ENCODE data around the gene NTHL1. TPM values are rescaled to one million over a fixed set of nuclear protein-coding genes. Genes with fewer than 3 reads are reported as not detected.
A peak's percentile ranks its signal among the peaks of the same experiment; 100 is the strongest.

NTHL1 gene
- total and polyA plus RNA-seq, 2 of the 13 experiments (the other 11 are each of a cell fraction or from before 2014, with no cell fraction given): 47.5 to 64.9 TPM

DNA sequence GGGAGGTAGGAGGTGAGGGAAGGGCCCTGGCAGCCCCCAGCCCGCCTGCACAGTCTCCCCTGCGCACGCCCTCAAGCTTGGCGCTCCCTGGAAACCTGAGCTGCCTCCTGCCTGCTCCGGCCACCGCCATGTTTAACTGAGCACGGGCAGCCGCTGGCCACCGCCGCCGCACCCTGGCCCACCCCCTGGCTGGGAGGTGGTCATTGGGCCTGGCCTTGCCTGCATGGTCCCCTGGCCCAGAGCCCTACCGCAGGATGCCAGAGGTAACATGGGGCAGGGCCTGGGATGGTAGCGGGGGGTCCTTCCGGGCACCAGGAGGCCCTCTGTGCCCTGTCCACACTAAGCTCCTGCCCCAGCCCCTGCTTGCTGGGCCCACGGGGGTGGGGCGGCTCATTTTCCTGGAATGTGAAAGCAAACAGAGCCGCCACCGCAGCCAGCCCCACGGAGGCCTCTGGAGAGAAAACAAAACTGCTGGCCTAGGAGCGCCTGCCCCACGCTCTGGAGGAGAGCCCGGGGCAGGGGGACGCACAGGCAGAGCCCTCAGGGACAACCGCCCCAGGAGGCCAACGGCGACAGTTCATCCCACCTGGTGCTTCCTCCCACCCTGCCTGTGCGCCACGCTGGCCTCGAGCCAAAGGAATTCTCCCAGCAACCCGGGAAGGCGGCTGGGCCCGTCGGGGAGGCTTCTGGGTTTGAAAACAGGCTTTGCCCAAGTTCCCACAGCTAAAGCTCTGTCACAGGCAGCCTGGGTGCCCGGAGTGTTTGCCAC is 12.0 kb downstream of the NTHL1 start (continued):
- TF ChIP-seq ZSCAN31 (CRISPR knock-in tag; IDR thresholded peaks at IDR 0.05; ENCODE audit: low read depth): peak; percentile 81; the same call in 1 of the 2 replicates
- TF ChIP-seq ZBTB7B (CRISPR knock-in tag; IDR thresholded peaks at IDR 0.05): peak; percentile 98
- TF ChIP-seq, protein P1, sequence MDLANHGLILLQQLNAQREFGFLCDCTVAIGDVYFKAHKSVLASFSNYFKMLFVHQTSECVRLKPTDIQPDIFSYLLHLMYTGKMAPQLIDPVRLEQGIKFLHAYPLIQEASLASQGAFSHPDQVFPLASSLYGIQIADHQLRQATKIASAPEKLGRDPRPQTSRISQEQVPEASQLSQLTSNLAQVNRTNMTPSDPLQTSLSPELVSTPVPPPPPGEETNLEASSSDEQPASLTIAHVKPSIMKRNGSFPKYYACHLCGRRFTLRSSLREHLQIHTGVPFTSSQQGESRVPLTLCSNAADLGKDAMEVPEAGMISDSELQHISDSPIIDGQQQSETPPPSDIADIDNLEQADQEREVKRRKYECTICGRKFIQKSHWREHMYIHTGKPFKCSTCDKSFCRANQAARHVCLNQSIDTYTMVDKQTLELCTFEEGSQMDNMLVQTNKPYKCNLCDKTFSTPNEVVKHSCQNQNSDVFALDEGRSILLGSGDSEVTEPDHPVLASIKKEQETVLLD (CRISPR knock-in tag; IDR thresholded peaks at IDR 0.05; ENCODE audit: low read depth): 0 out of 2 replicates have a peak, but pooled peaks have one; percentile 22
- peak; percentile 53; the same call in 1 of the 2 replicates for TF ChIP-seq ZNF761 (CRISPR knock-in tag; conservative IDR thresholded peaks at IDR 0.05)
- peak; percentile 93 for TF ChIP-seq HDAC2 (CRISPR knock-in tag; IDR thresholded peaks at IDR 0.05)
- peak; percentile 13; the same call in 1 of the 2 replicates for TF ChIP-seq ZNF563 (CRISPR knock-in tag; IDR thresholded peaks at IDR 0.05)
- TF ChIP-seq, protein P2, sequence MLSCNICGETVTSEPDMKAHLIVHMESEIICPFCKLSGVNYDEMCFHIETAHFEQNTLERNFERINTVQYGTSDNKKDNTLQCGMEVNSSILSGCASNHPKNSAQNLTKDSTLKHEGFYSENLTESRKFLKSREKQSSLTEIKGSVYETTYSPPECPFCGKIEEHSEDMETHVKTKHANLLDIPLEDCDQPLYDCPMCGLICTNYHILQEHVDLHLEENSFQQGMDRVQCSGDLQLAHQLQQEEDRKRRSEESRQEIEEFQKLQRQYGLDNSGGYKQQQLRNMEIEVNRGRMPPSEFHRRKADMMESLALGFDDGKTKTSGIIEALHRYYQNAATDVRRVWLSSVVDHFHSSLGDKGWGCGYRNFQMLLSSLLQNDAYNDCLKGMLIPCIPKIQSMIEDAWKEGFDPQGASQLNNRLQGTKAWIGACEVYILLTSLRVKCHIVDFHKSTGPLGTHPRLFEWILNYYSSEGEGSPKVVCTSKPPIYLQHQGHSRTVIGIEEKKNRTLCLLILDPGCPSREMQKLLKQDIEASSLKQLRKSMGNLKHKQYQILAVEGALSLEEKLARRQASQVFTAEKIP (CRISPR knock-in tag; IDR thresholded peaks at IDR 0.05; ENCODE audit: borderline replicate concordance): no peak
- TF ChIP-seq ZNF878 (CRISPR knock-in tag; IDR thresholded peaks at IDR 0.05): 0 out of 2 replicates have a peak, but pooled peaks have one; percentile 43
- peak; percentile 75; the same call in 1 of the 2 replicates for TF ChIP-seq ZNF292 (CRISPR knock-in tag; IDR thresholded peaks at IDR 0.05; ENCODE audit: borderline replicate concordance, low read depth)
- TF ChIP-seq, protein P3, sequence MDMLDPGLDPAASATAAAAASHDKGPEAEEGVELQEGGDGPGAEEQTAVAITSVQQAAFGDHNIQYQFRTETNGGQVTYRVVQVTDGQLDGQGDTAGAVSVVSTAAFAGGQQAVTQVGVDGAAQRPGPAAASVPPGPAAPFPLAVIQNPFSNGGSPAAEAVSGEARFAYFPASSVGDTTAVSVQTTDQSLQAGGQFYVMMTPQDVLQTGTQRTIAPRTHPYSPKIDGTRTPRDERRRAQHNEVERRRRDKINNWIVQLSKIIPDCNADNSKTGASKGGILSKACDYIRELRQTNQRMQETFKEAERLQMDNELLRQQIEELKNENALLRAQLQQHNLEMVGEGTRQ (IDR thresholded peaks at IDR 0.05; ENCODE audit: low read depth, low read length): no peak
- TF ChIP-seq, protein P3 (CRISPR knock-in tag; IDR thresholded peaks at IDR 0.05; ENCODE audit: borderline replicate concordance): no peak
- 0 out of 2 replicates have a peak, but pooled peaks have one; percentile 58 for TF ChIP-seq DNMT3B (CRISPR knock-in tag; conservative IDR thresholded peaks at IDR 0.05)
- TF ChIP-seq AGO2 (optimal IDR thresholded peaks at IDR 0.05; ENCODE audit: low read depth, low read length): peak; percentile 6
- TF ChIP-seq SOX5 (CRISPR knock-in tag; IDR thresholded peaks at IDR 0.05; ENCODE audit: borderline replicate concordance): peak; percentile 59; the same call in 1 of the 2 replicates
- peak; percentile 40; the same call in 1 of the 2 replicates for TF ChIP-seq ERF (CRISPR knock-in tag; IDR thresholded peaks at IDR 0.05)
- peak; percentile 71; the same call in 1 of the 2 replicates for TF ChIP-seq KDM3A (CRISPR knock-in tag; IDR thresholded peaks at IDR 0.05; ENCODE audit: low read depth)
- TF ChIP-seq ZNF274 (CRISPR knock-in tag; IDR thresholded peaks at IDR 0.05): 0 out of 2 replicates have a peak, but pooled peaks have one; percentile 11
- no peak for TF ChIP-seq MAFF (IDR thresholded peaks at IDR 0.05; ENCODE audit: low read depth, low read length)
- TF ChIP-seq, protein P4, sequence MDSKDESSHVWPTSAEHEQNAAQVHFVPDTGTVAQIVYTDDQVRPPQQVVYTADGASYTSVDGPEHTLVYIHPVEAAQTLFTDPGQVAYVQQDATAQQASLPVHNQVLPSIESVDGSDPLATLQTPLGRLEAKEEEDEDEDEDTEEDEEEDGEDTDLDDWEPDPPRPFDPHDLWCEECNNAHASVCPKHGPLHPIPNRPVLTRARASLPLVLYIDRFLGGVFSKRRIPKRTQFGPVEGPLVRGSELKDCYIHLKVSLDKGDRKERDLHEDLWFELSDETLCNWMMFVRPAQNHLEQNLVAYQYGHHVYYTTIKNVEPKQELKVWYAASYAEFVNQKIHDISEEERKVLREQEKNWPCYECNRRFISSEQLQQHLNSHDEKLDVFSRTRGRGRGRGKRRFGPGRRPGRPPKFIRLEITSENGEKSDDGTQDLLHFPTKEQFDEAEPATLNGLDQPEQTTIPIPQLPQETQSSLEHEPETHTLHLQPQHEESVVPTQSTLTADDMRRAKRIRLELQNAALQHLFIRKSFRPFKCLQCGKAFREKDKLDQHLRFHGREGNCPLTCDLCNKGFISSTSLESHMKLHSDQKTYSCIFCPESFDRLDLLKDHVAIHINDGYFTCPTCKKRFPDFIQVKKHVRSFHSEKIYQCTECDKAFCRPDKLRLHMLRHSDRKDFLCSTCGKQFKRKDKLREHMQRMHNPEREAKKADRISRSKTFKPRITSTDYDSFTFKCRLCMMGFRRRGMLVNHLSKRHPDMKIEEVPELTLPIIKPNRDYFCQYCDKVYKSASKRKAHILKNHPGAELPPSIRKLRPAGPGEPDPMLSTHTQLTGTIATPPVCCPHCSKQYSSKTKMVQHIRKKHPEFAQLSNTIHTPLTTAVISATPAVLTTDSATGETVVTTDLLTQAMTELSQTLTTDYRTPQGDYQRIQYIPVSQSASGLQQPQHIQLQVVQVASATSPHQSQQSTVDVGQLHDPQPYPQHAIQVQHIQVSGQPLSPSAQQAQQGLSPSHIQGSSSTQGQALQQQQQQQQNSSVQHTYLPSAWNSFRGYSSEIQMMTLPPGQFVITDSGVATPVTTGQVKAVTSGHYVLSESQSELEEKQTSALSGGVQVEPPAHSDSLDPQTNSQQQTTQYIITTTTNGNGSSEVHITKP (CRISPR knock-in tag; IDR thresholded peaks at IDR 0.05; ENCODE audit: low read depth): peak; percentile 52; the same call in 1 of the 2 replicates
- TF ChIP-seq GABPA (IDR thresholded peaks at IDR 0.05; ENCODE audit: low read depth, low read length): no peak
- 0 out of 2 replicates have a peak, but pooled peaks have one; percentile 38 for TF ChIP-seq GABPA (CRISPR knock-in tag; IDR thresholded peaks at IDR 0.05; ENCODE audit: low read depth)
